K562 (cell line): Measurements from ENCODE around the gene KCNK10. TPM values are rescaled to one million over a fixed set of nuclear protein-coding genes. Genes with fewer than 3 reads are reported as not detected.

Experiments used
- ATAC-seq: fragments of 200-7000 bp; cut with Tn5 transposase; 3 replicates; pipeline ENCODE4 v1.9.1; 2020; ENCODE audit warnings: moderate library complexity
- BruUV-seq: library from RNA; stranded (reverse); fragments of 400-500 nt; replicated peaks from 2 replicates; lab custom pipeline; 2021; lab: Mats Ljungman, UMichigan
- CTCF ChIA-PET: fragments of 300-600 bp; formaldehyde crosslinking; extraction: SDS; loops from one replicate; lab custom pipeline; 2021; ENCODE audit warnings: low intra/inter-chr PET ratio; lab: Yijun Ruan, JAX
- POLR2A ChIA-PET: fragments of 300-600, 350-650 bp; sonication (Branson Sonifier 250); formaldehyde crosslinking; extraction: SDS; loops from one replicate; lab custom pipeline; 2021; ENCODE audit warnings: antibody characterized with exemption, inconsistent platforms; lab: Yijun Ruan, JAX
- DNase-seq, 4 experiments: peaks; one replicate each; pipeline versions ENCODE4 v3.0.0 to v3.0.0-alpha.2; 2011 to 2018; ENCODE audit warnings: low spot score in 3 of 4, mixed read lengths in 3 of 4; ENCODE audit errors: extremely low read depth in 1 of 4
- FAIRE-seq: peaks from 2 replicates; lab custom pipeline; 2011; peaks lifted over from hg19 to GRCh38; lab: Jason Lieb, UNC
- H2AFZ ChIP-seq: 2 replicates; pipeline ENCODE4 v1.6.0; 2011; ENCODE audit warnings: low read depth, low read length, control low read depth, inconsistent platforms
- H3K27ac ChIP-seq: fragments of 200-600 bp; 3 replicates; pipeline ENCODE4 v1.8.0; 2011; ENCODE audit warnings: low read depth, mild to moderate bottlenecking, control low read depth, inconsistent platforms, low read length, moderate library complexity, mixed read lengths; ENCODE audit errors: extremely low read depth
- H3K27me3 ChIP-seq, 2 experiments: fragments of 300-600 bp in 1 of 2; 2 replicates in 1 of 2; 3 replicates in 1 of 2; pipeline versions ENCODE4 v1.6.0 to v1.8.0; 2011; ENCODE audit warnings: inconsistent platforms in 2 of 2, low read length in 2 of 2, mild to moderate bottlenecking in 1 of 2, mixed read lengths in 1 of 2, moderate library complexity in 1 of 2; ENCODE audit not compliant: control insufficient read depth in 2 of 2, insufficient read depth in 2 of 2
- H3K36me3 ChIP-seq: fragments of 300-600 bp; 3 replicates; pipeline ENCODE4 v1.8.0; 2011; ENCODE audit warnings: mild to moderate bottlenecking, low read length, inconsistent platforms; ENCODE audit not compliant: control insufficient read depth, insufficient read depth
- H3K4me1 ChIP-seq, 2 experiments: fragments of 200-600 bp in 1 of 2; replicated peaks in 1 of 2; 2 replicates in 1 of 2; 3 replicates in 1 of 2; pipeline versions ENCODE4 v1.5.1 to v1.8.0; 2011; ENCODE audit warnings: inconsistent platforms in 2 of 2, low read length in 2 of 2, mild to moderate bottlenecking in 1 of 2, mixed read lengths in 1 of 2, moderate library complexity in 1 of 2; ENCODE audit not compliant: control insufficient read depth in 2 of 2, insufficient read depth in 2 of 2
- H3K4me2 ChIP-seq: 2 replicates; pipeline ENCODE4 v1.6.1; 2011; ENCODE audit warnings: low read length, control low read depth, inconsistent platforms, mixed read lengths; ENCODE audit not compliant: insufficient read depth
- H3K4me3 ChIP-seq: fragments of 200-600 bp; sonication (generic), shearing (Covaris generic); 2 replicates; pipeline ENCODE4 v1.5.1; 2016; ENCODE audit warnings: control low read depth, inconsistent platforms
- H3K79me2 ChIP-seq: fragments of 200-600 bp; 3 replicates; pipeline ENCODE4 v1.8.0; 2011; ENCODE audit warnings: low read length, inconsistent platforms; ENCODE audit not compliant: control insufficient read depth, insufficient read depth
- H3K9ac ChIP-seq, 2 experiments: 2 replicates each; pipeline versions ENCODE4 v1.6.0 to v1.6.1; 2011; ENCODE audit warnings: low read depth in 2 of 2, low read length in 2 of 2, control low read depth in 1 of 2, inconsistent platforms in 1 of 2, mild to moderate bottlenecking in 1 of 2, mixed read lengths in 1 of 2; ENCODE audit not compliant: insufficient read depth in 1 of 2
- H3K9me1 ChIP-seq: one replicate; pipeline ENCODE4 v1.6.0; 2011; ENCODE audit warnings: inconsistent platforms, mild to moderate bottlenecking, low read length, moderate library complexity; ENCODE audit not compliant: control insufficient read depth, insufficient read depth
- H3K9me3 ChIP-seq: replicated peaks from 2 replicates; pipeline ENCODE4 v1.5.1; 2011; ENCODE audit warnings: low read depth, low read length, inconsistent platforms; ENCODE audit not compliant: control insufficient read depth, insufficient read depth
- H4K20me1 ChIP-seq: replicated peaks from 2 replicates; pipeline ENCODE4 v1.6.1; 2011; ENCODE audit warnings: low read length, inconsistent platforms, mixed read lengths; ENCODE audit not compliant: control insufficient read depth, insufficient read depth
- CCNT2 ChIP-seq: IDR thresholded peaks from 2 replicates; pipeline ENCODE4 v1.6.1; 2011; ENCODE audit warnings: borderline replicate concordance, low read depth, mild to moderate bottlenecking, moderate library complexity, mixed read lengths, low read length; ENCODE audit not compliant: insufficient read length; ENCODE audit errors: extremely low read depth
- HCFC1 ChIP-seq: IDR thresholded peaks from 2 replicates; pipeline ENCODE4 v1.6.1; 2012; ENCODE audit warnings: low read depth, low read length, improper control_type of control experiment
- HNRNPH1 ChIP-seq: fragments of 200-400 bp; formaldehyde crosslinking; optimal IDR thresholded peaks from 2 replicates; pipeline ENCODE3; 2017; ENCODE audit warnings: low read depth, mild to moderate bottlenecking, low read length, moderate library complexity
- HOXB6 ChIP-seq: fragments of 250-450 bp; sonication (Bioruptor Pico); IDR thresholded peaks from 2 replicates; pipeline ENCODE4 v1.5.1; 2022; ENCODE audit warnings: mild to moderate bottlenecking, borderline replicate concordance
- KDM2B ChIP-seq: fragments of 250-450 bp; sonication (Bioruptor Pico); IDR thresholded peaks from 2 replicates; pipeline ENCODE4 v1.8.0; 2021; ENCODE audit warnings: mild to moderate bottlenecking, moderate library complexity
- MAFF ChIP-seq: IDR thresholded peaks from 2 replicates; pipeline ENCODE4 v1.6.1; 2012; ENCODE audit warnings: low read length, improper control_type of control experiment
- POLR2AphosphoS2 ChIP-seq: IDR thresholded peaks from 2 replicates; pipeline ENCODE4 v1.6.1; 2012; ENCODE audit warnings: low read length, improper control_type of control experiment
- PRPF4 ChIP-seq: fragments of 200-400 bp; formaldehyde crosslinking; IDR thresholded peaks from one replicate; pipeline ENCODE4 v1.6.1; 2017; ENCODE audit warnings: low read length, low read depth, mild to moderate bottlenecking; ENCODE audit not compliant: insufficient read depth, poor library complexity, severe bottlenecking
- PURB ChIP-seq: sonication (generic); formaldehyde crosslinking; IDR thresholded peaks from 2 replicates; pipeline ENCODE4 v1.9.0; 2021; ENCODE audit warnings: low read depth, mild to moderate bottlenecking, missing genetic modification reagents
- SMARCA5 ChIP-seq: fragments of 450-650 bp; IDR thresholded peaks from 2 replicates; pipeline ENCODE4 v1.6.1; 2016
- ZBED1 ChIP-seq: IDR thresholded peaks from 2 replicates; pipeline ENCODE4 v1.6.1; 2014
- ZNF133 ChIP-seq: fragments of 250-450 bp; sonication (Bioruptor Pico); IDR thresholded peaks from 2 replicates; pipeline ENCODE4 v1.4.0; 2020; ENCODE audit warnings: mild to moderate bottlenecking
- ZNF282 ChIP-seq: sonication (generic); formaldehyde crosslinking; IDR thresholded peaks from 2 replicates; pipeline ENCODE4 v1.8.1; 2023; ENCODE audit warnings: missing genetic modification reagents
- ZNF592 ChIP-seq: fragments of 450-650 bp; IDR thresholded peaks from 2 replicates; pipeline ENCODE4 v1.6.1; 2017; ENCODE audit warnings: antibody characterized with exemption, mild to moderate bottlenecking
- WGBS: fragments of 100-300 bp; shearing (Covaris generic); methylation state at CpG from one replicate; pipeline ENCODE4 v1.1.6; 2016; ENCODE audit warnings: low coverage, mixed read lengths; ENCODE audit not compliant: insufficient coverage; ENCODE audit errors: missing lambda C conversion rate; 5-methylcytosine and 5-hydroxymethylcytosine counted together
- in situ Hi-C: fragments of 300-500 bp; cut with MboI; formaldehyde crosslinking; loops from 4 replicates; pipeline ENCODE4 v1.15.0; 2018; ENCODE audit warnings: inconsistent platforms, mixed read lengths
- intact Hi-C: fragments of 100-400 bp; cut with micrococcal nuclease; formaldehyde crosslinking; loops from 2 replicates; pipeline ENCODE4 v1.14.2; 2022
- polyA plus RNA-seq, 8 experiments: library from polyadenylated mRNA; depleted of rRNA in 4 of 8; stranded (reverse) in 5 of 8; unstranded in 3 of 8; fragments of >200 nt; fragmentation: Nextera tagmentation in 2 of 8; fragmentation: Illumina TruSeq in 1 of 8; extraction: Ambion mirVana in 2 of 8; extraction: Trizol in 1 of 8; gene quantifications; 2 replicates each; pipeline versions ENCODE4 v1.2.1 to v1.2.3, GENCODE V29; 2011 to 2014; ENCODE audit warnings: inconsistent platforms in 1 of 8, missing spikeins in 1 of 8
- total RNA-seq, 7 experiments: library from RNA; depleted of rRNA in 6 of 7; stranded (reverse); fragments of >200 nt in 6 of 7; fragmentation: Illumina TruSeq in 2 of 7; extraction: Trizol in 2 of 7; gene quantifications; 2 replicates each; pipeline versions ENCODE4 v1.2.1 to v1.2.3, GENCODE V29; 2011 to 2021; ENCODE audit warnings: low replicate concordance in 1 of 7
- TF ChIP-seq, protein P1 (sequence below): fragments of 450-650 bp; IDR thresholded peaks from 2 replicates; pipeline ENCODE4 v1.6.1; 2016; ENCODE audit warnings: borderline replicate concordance
- TF ChIP-seq, protein P2 (sequence below): IDR thresholded peaks from 2 replicates; pipeline ENCODE4 v1.6.1; 2016; ENCODE audit warnings: missing genetic modification characterization, missing compliant biosample characterization

KCNK10 gene
- total and polyA plus RNA-seq, 9 of the 15 experiments (the other 6 are each of a cell fraction or from before 2014, with no cell fraction given): not detected

DNA sequence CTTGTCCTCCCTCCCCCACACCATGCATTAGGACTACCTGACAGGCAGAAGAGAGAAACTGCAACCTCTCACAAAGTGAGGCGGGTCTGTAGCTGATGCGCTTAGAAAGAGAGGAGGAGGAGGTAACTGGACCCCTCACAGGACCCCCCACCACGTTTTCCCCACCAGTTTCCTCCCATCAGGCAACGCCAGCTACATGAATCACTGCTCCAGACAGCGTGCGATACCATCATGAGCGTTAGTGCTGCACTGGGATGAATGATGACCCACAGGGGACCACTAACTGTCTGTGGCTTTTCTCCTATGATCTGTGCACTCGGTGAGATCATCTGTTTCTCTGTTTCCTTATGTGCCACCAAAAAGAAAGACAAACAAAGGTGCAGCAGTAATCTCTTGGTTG is 77.7 kb downstream of the KCNK10 start:
- no peak for DNase-seq
- H3K79me2 ChIP-seq: no peaks in the 10 kb centered on the region
- H3K9ac ChIP-seq: no peak overlapping the region
- in situ Hi-C loops: no loop called here
- no peak overlapping the region for H3K4me2 ChIP-seq
- ATAC-seq: no peak
- no peaks in the 10 kb centered on the region for H3K9me3 ChIP-seq
- ChIA-PET CTCF (no interaction called here), POLR2A (interaction anchor here (0.5 kb wide), 1 partner anchor 110 kb away, joined by 3 read pairs; no protein-coding TSS in a partner anchor)
- no peak overlapping the region for H3K27ac ChIP-seq
- H3K36me3 ChIP-seq: no peaks in the 10 kb centered on the region
- intact Hi-C loops: no loop called here
- H3K4me3 ChIP-seq: no peak overlapping the region
- WGBS: 10% methylated on average over 4 of the region's 8 CpGs
- H3K9me1 ChIP-seq: no peaks in the 10 kb centered on the region
- no peak for FAIRE-seq
- H3K27me3 ChIP-seq: peaks cover 0 to 10% of the 10 kb centered on the region in 2 experiments; a peak in 1 of 5 replicates
- H4K20me1 ChIP-seq: no peaks in the 10 kb centered on the region
- H3K4me1 ChIP-seq: no peaks in the 10 kb centered on the region
- BruUV-seq: no TSS peak
- H2AFZ ChIP-seq: no peak overlapping the region
- TF ChIP-seq PURB (CRISPR knock-in tag) (no peak), HNRNPH1 (no peak), POLR2AphosphoS2 (no peak), HCFC1 (no peak), ZNF282 (no peak), SMARCA5 (no peak), ZBED1 (no peak), PRPF4 (no peak), ZNF133 (CRISPR knock-in tag) (no peak), ZNF592 (no peak), CCNT2 (no peak), KDM2B (CRISPR knock-in tag) (no peak), MAFF (no peak), HOXB6 (no peak)
- TF ChIP-seq, protein P1, sequence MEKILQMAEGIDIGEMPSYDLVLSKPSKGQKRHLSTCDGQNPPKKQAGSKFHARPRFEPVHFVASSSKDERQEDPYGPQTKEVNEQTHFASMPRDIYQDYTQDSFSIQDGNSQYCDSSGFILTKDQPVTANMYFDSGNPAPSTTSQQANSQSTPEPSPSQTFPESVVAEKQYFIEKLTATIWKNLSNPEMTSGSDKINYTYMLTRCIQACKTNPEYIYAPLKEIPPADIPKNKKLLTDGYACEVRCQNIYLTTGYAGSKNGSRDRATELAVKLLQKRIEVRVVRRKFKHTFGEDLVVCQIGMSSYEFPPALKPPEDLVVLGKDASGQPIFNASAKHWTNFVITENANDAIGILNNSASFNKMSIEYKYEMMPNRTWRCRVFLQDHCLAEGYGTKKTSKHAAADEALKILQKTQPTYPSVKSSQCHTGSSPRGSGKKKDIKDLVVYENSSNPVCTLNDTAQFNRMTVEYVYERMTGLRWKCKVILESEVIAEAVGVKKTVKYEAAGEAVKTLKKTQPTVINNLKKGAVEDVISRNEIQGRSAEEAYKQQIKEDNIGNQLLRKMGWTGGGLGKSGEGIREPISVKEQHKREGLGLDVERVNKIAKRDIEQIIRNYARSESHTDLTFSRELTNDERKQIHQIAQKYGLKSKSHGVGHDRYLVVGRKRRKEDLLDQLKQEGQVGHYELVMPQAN: no peak
- TF ChIP-seq, protein P2, sequence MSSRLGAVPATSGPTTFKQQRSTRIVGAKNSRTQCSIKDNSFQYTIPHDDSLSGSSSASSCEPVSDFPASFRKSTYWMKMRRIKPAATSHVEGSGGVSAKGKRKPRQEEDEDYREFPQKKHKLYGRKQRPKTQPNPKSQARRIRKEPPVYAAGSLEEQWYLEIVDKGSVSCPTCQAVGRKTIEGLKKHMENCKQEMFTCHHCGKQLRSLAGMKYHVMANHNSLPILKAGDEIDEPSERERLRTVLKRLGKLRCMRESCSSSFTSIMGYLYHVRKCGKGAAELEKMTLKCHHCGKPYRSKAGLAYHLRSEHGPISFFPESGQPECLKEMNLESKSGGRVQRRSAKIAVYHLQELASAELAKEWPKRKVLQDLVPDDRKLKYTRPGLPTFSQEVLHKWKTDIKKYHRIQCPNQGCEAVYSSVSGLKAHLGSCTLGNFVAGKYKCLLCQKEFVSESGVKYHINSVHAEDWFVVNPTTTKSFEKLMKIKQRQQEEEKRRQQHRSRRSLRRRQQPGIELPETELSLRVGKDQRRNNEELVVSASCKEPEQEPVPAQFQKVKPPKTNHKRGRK (tag): no peak
